Hepatocyte (in vitro differentiated cells): ENCODE results near the gene TRMT2B. TPM values are rescaled to one million over a fixed set of nuclear protein-coding genes. Genes with fewer than 3 reads are reported as not detected.
"Not testable (repeated sequence)": the region's sequence is repeated elsewhere in the genome, so short reads cannot be mapped to it uniquely, and the experiment has no call there.

ENCODE experiments used
- DNase-seq: peaks from one replicate; pipeline ENCODE4 v3.0.0-alpha.2; 2016; ENCODE audit warnings: low spot score
- H2AFZ ChIP-seq: fragments of 200-600 bp; sonication (generic); 2 replicates; pipeline ENCODE4 v1.6.0; 2016; ENCODE audit warnings: antibody characterized with exemption, mild to moderate bottlenecking
- H3K27ac ChIP-seq: fragments of 200-600 bp; sonication (generic); 2 replicates; pipeline ENCODE4 v1.5.1; 2016; ENCODE audit warnings: mild to moderate bottlenecking
- H3K27me3 ChIP-seq: fragments of 200-600 bp; sonication (generic); 2 replicates; pipeline ENCODE4 v1.6.1; 2016
- H3K36me3 ChIP-seq: fragments of 200-600 bp; sonication (generic); replicated peaks from 2 replicates; pipeline ENCODE4 v1.5.1; 2016; ENCODE audit warnings: low read depth; ENCODE audit not compliant: insufficient read depth
- H3K4me1 ChIP-seq: fragments of 200-600 bp; sonication (generic); 2 replicates; pipeline ENCODE4 v1.5.1; 2016; ENCODE audit warnings: mild to moderate bottlenecking, moderate library complexity; ENCODE audit not compliant: insufficient read depth
- H3K4me2 ChIP-seq: fragments of 200-600 bp; sonication (generic); 2 replicates; pipeline ENCODE4 v1.6.0; 2016
- H3K4me3 ChIP-seq: fragments of 200-600 bp; sonication (generic); 2 replicates; pipeline ENCODE4 v1.5.1; 2016; ENCODE audit warnings: mild to moderate bottlenecking
- H3K79me2 ChIP-seq: fragments of 200-600 bp; sonication (generic); 2 replicates; pipeline ENCODE4 v1.6.0; 2017; ENCODE audit warnings: mild to moderate bottlenecking
- H3K9me2 ChIP-seq: fragments of 200-600 bp; sonication (generic); replicated peaks from 2 replicates; pipeline ENCODE4 v1.6.0; 2017; ENCODE audit warnings: mild to moderate bottlenecking; ENCODE audit not compliant: insufficient read depth
- H3K9me3 ChIP-seq: fragments of 200-600 bp; sonication (generic); 2 replicates; pipeline ENCODE4 v1.5.1; 2016; ENCODE audit warnings: low read depth, mild to moderate bottlenecking
- H4K20me1 ChIP-seq: fragments of 200-600 bp; sonication (generic); 2 replicates; pipeline ENCODE4 v1.6.0; 2016; ENCODE audit warnings: mild to moderate bottlenecking; ENCODE audit not compliant: insufficient read depth, poor library complexity, severe bottlenecking
- EZH2 ChIP-seq: fragments of 200-600 bp; sonication (generic); IDR thresholded peaks from 2 replicates; pipeline ENCODE4 v1.6.1; 2016; ENCODE audit warnings: antibody characterized with exemption, mild to moderate bottlenecking, borderline replicate concordance
- EZH2phosphoT487 ChIP-seq: fragments of 200-600 bp; sonication (generic); IDR thresholded peaks from one replicate; pipeline ENCODE4 v1.6.1; 2018; ENCODE audit warnings: antibody characterized with exemption, mild to moderate bottlenecking, low read depth, moderate library complexity; ENCODE audit not compliant: unreplicated experiment, severe bottlenecking
- WGBS: methylation state at CpG from one replicate; pipeline ENCODE4 v1.1.6; 2016; ENCODE audit warnings: low lambda C conversion rate; ENCODE audit errors: missing lambda C conversion rate; 5-methylcytosine and 5-hydroxymethylcytosine counted together
- polyA plus RNA-seq: library from polyadenylated mRNA; unstranded; fragments of >200 nt; fragmentation: Nextera tagmentation; extraction: Ambion mirVana; gene quantifications from 2 replicates; pipeline ENCODE4 v1.2.1, GENCODE V29; 2016
- total RNA-seq: library from RNA; depleted of rRNA; stranded (reverse); fragments of >200 nt; gene quantifications from 2 replicates; pipeline ENCODE4 v1.2.3, GENCODE V29; 2014
- TF ChIP-seq, protein P1 (sequence below): fragments of 200-600 bp; sonication (generic); IDR thresholded peaks from 2 replicates; pipeline ENCODE4 v1.5.1; 2016; ENCODE audit warnings: antibody characterized with exemption, mild to moderate bottlenecking; ENCODE audit not compliant: poor library complexity

Gene TRMT2B
- total and polyA plus RNA-seq, 2 experiments from 2014 or later = 7.4 to 11.6 TPM

DNA sequence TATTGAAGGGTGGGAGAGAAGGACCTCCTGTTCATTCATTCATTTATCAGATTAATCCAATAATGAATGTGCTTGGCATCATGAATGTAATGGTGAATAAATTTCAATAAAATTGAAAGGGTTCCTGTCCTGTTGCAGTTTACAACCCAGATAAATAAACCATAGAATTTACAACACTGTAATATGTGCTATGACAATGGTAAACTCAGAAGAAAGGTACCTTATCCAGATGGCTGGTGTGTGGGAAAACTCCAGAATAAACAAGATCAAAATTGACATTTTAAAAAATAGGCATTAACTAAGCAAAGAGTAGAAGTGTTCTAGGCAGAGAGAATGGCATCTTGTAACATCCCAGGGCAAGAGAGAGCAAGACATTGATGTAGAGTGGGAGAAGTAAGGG is 67.1 kb downstream of the TRMT2B start:
- Histone ChIP-seq H3K4me3 (no peak overlapping the region), H4K20me1 (no peaks in the 10 kb centered on the region), H3K4me1 (no peaks in the 10 kb centered on the region), H2AFZ (no peak overlapping the region), H3K9me2 (no peaks in the 10 kb centered on the region), H3K36me3 (no peaks in the 10 kb centered on the region), H3K9me3 (no peaks in the 10 kb centered on the region), H3K4me2 (no peak overlapping the region), H3K79me2 (no peaks in the 10 kb centered on the region), H3K27me3 (no peaks in the 10 kb centered on the region), H3K27ac (no peak overlapping the region)
- no peak for TF ChIP-seq EZH2phosphoT487
- DNase-seq = no peak

DNA sequence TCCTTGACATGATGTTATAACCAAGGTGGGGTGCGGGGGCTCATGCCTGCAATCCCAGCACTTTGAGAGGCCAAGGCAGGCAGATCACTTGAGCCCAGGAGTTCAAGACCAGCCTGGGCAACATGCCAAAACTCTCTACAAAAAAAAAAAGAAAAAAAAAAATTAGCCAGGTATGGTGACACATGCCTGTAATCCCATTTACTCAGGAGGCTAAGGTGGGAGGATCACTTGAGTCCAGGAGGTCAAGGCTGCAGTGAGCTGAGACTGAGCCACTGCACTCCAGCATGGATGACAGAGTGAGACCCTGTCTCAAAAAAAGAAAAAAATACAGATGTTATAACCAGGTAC is 70.4 kb downstream of the TRMT2B start:
- not testable (repeated sequence) for H3K27me3 ChIP-seq, DNase-seq, H3K27ac ChIP-seq, H3K9me3 ChIP-seq, H3K4me1 ChIP-seq, H3K79me2 ChIP-seq, H4K20me1 ChIP-seq, H2AFZ ChIP-seq, H3K36me3 ChIP-seq, H3K9me2 ChIP-seq, H3K4me3 ChIP-seq, H3K4me2 ChIP-seq
- 87% methylated on average over 1 of the region's 1 CpG for WGBS

DNA sequence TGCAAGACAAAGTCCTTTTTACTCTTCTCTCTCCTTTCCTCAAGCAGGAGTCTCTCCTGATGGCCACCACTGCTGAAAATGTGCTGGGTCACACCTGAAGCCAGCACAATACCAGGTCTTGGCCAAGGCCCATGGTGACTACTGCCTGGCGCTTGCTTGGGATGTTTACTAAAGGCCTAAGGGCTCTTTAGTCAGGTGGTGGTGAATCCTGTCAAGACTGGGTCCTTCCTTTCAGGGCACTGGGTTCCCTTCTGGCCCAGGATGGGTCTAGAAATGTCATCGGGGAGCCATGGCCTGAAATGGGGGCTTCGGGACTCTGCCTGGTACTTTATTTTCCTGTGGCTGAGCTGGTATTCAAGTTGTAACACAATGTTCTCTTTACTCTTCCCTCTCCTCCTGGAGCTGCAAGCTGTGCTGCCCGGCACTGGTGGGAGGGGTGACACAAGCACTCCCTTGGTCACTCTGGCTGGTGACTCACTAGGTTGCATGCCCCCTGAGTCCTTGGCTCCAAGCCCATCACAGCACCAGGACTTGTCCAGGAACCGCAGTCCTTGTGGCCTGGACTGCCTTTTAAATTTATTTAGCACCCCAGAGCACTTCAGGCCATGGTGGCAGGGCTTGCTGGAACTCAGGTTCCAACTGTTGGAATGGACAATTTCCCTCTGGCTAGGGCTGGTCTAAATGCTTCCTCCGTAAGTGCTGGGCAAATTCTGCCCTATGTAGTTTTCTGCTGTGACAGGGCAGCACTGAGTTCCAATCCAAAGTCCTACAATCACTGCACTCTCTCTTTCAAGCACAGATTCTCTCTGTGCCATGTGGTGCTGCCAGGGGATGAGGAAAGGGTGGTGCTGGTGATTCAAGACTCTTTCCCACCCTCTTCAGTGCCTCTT is 71.1 kb downstream of the TRMT2B start:
- Histone ChIP-seq H2AFZ (no peak overlapping the region), H3K9me3 (no peaks in the 10 kb centered on the region), H3K27me3 (no peaks in the 10 kb centered on the region), H3K4me3 (no peak overlapping the region), H3K4me1 (no peaks in the 10 kb centered on the region), H3K79me2 (no peaks in the 10 kb centered on the region), H4K20me1 (no peaks in the 10 kb centered on the region), H3K27ac (no peak overlapping the region), H3K9me2 (no peaks in the 10 kb centered on the region), H3K36me3 (no peaks in the 10 kb centered on the region), H3K4me2 (no peak overlapping the region)
- no peak for DNase-seq
- WGBS = 74% methylated on average over 6 of the region's 6 CpGs
- TF ChIP-seq, protein P1, sequence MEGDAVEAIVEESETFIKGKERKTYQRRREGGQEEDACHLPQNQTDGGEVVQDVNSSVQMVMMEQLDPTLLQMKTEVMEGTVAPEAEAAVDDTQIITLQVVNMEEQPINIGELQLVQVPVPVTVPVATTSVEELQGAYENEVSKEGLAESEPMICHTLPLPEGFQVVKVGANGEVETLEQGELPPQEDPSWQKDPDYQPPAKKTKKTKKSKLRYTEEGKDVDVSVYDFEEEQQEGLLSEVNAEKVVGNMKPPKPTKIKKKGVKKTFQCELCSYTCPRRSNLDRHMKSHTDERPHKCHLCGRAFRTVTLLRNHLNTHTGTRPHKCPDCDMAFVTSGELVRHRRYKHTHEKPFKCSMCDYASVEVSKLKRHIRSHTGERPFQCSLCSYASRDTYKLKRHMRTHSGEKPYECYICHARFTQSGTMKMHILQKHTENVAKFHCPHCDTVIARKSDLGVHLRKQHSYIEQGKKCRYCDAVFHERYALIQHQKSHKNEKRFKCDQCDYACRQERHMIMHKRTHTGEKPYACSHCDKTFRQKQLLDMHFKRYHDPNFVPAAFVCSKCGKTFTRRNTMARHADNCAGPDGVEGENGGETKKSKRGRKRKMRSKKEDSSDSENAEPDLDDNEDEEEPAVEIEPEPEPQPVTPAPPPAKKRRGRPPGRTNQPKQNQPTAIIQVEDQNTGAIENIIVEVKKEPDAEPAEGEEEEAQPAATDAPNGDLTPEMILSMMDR = no peak
- TF ChIP-seq EZH2phosphoT487 (no peak), EZH2 (no peak)

DNA sequence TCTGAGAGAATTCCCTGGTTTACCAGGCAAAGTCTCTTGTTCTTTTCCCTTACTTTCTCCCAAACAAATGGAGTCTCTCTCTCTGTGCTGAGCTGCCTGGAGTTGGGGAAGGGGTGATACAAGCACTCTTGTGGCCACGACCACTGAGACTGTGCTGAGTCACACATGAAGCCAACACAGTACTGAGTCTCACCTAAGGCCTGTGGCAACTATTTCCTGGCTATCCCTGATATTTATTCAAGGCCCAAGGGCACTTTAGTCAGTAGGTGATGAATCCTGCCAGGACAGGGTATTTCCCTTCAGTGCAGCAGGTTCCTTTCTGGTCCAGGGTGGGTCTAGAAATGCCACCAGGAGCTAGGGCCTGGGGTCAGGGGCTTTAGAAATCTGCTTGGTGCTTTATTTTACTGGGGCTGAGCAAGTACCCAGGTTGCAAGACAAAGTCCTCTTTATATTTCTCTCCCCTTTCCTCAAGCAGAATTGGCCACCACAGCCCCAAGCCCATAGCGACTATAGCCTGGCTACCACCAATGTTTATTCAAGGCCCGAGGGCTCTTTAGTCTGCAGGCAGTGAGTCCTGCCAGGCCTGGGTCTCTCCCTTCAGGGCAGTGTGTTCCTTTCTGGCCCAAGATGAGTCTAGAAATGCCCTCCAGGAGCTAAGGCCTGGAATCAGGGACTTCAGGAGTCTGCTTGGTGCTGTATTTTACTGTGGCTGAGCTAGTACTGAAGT is 71.9 kb downstream of the TRMT2B start:
- Histone ChIP-seq H3K4me1 (no peaks in the 10 kb centered on the region), H3K9me3 (no peaks in the 10 kb centered on the region), H3K9me2 (no peaks in the 10 kb centered on the region), H3K27me3 (no peaks in the 10 kb centered on the region), H3K36me3 (no peaks in the 10 kb centered on the region), H3K4me3 (no peak overlapping the region), H2AFZ (no peak overlapping the region), H3K27ac (no peak overlapping the region), H3K4me2 (no peak overlapping the region), H4K20me1 (no peaks in the 10 kb centered on the region), H3K79me2 (no peaks in the 10 kb centered on the region)
- TF ChIP-seq EZH2 (no peak), EZH2phosphoT487 (no peak)
- TF ChIP-seq, protein P1 = no peak
- 63% methylated on average over 3 of the region's 3 CpGs for whole genome bisulfite sequencing
- DNase-seq = no peak
